ENCODE data around the gene CLDND1. TPM values are rescaled to one million over a fixed set of nuclear protein-coding genes. Genes with fewer than 3 reads are reported as not detected.
A peak's percentile ranks its signal among the peaks of the same experiment; 100 is the strongest.
"Not testable (repeated sequence)": the region's sequence is repeated elsewhere in the genome, so short reads cannot be mapped to it uniquely, and the experiment has no call there.

CLDND1 gene
- total RNA-seq, 4 donors from 2014 or later, result 105 to 202 (median 162) TPM

DNA sequence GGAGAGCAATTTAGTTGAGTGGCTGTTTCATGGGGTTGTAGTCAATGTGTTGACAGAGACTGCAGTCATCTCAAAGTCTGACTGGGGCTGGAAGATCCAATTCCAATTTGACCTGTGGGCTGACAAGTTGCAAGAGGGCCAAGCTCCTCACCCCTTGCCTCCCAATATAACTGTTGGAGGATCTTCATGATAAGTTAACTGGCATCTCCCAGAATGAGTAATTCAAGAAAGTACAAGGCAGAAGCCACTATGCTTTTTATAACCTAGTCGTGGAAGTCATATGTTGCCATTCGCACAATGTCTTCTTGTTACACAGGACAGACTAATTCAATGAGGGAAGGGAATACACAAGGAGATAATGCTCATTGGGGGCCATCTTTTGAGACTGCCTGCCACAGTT, 38.2 kb upstream of the CLDND1 start:
- in situ Hi-C loops (cut with MboI; ENCODE audit: low pct_ligation_motif_present in 1 of 4, low pct_unique_long_range_greater_than_20kb in 1 of 4, low sequenced_read_pairs in 3 of 4) (no loop called here), intact Hi-C loops (cut with DNase I; ENCODE audit: low total_unique reads) (no loop called here)
- Histone ChIP-seq H3K4me1 (peaks cover 0 to 4% (median 2%) of the 10 kb centered on the region in 4 donors), H3K4me3 (no peak overlapping the region), H3K9me3 (no peaks in the 10 kb centered on the region), H3K36me3 (no peaks in the 10 kb centered on the region), H3K27ac (no peak overlapping the region), H3K27me3 (no peaks in the 10 kb centered on the region)
- no peak for DNase-seq
- TF ChIP-seq POLR2A (IDR thresholded peaks at IDR 0.05) (no peak), POLR2AphosphoS5 (IDR thresholded peaks at IDR 0.05) (no peak), EP300 (IDR thresholded peaks at IDR 0.05; ENCODE audit: low read depth) (no peak)
- TF ChIP-seq, protein P1, sequence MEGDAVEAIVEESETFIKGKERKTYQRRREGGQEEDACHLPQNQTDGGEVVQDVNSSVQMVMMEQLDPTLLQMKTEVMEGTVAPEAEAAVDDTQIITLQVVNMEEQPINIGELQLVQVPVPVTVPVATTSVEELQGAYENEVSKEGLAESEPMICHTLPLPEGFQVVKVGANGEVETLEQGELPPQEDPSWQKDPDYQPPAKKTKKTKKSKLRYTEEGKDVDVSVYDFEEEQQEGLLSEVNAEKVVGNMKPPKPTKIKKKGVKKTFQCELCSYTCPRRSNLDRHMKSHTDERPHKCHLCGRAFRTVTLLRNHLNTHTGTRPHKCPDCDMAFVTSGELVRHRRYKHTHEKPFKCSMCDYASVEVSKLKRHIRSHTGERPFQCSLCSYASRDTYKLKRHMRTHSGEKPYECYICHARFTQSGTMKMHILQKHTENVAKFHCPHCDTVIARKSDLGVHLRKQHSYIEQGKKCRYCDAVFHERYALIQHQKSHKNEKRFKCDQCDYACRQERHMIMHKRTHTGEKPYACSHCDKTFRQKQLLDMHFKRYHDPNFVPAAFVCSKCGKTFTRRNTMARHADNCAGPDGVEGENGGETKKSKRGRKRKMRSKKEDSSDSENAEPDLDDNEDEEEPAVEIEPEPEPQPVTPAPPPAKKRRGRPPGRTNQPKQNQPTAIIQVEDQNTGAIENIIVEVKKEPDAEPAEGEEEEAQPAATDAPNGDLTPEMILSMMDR (IDR thresholded peaks at IDR 0.05), result no peak
- 79 to 81% methylated on average over 2 of the region's 2 CpGs for WGBS, 2 donors (ENCODE audit: low coverage in 1 of 2)

DNA sequence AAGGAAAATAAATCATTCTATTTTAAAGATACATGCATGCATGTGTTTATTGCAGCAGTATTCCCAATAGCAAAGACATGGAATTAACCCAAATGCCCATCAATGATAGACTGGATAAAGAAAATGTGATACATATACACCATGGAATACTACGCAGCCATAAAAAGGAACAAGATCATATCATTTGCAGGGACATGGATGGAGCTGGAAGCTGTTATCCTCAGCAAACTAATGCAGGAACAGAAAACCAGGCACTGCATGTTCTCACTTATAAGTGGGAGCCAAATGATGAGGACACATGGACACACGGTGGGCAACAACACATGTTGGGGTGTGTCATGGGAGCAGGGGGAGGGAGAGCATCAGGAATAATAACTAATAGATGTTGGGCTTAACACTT, 37.1 kb upstream of the CLDND1 start:
- DNase-seq; H3K27me3 ChIP-seq; H3K36me3 ChIP-seq; H3K4me1 ChIP-seq; intact Hi-C loops (cut with DNase I; ENCODE audit: low total_unique reads); H3K4me3 ChIP-seq; H3K9me3 ChIP-seq; H3K27ac ChIP-seq; in situ Hi-C loops (cut with MboI; ENCODE audit: low pct_ligation_motif_present in 1 of 4, low pct_unique_long_range_greater_than_20kb in 1 of 4, low sequenced_read_pairs in 3 of 4): not testable (repeated sequence)
- WGBS, 2 donors (ENCODE audit: low coverage in 1 of 2), result 92 to 100% methylated on average over 2 of the region's 2 CpGs

- in situ Hi-C loops (cut with MboI; ENCODE audit: low pct_ligation_motif_present in 1 of 4, low pct_unique_long_range_greater_than_20kb in 1 of 4, low sequenced_read_pairs in 3 of 4), result no loop called here
Observed at GRCh38 chr3:98558100-98558827, 35.6 kb upstream of the CLDND1 start.

DNA sequence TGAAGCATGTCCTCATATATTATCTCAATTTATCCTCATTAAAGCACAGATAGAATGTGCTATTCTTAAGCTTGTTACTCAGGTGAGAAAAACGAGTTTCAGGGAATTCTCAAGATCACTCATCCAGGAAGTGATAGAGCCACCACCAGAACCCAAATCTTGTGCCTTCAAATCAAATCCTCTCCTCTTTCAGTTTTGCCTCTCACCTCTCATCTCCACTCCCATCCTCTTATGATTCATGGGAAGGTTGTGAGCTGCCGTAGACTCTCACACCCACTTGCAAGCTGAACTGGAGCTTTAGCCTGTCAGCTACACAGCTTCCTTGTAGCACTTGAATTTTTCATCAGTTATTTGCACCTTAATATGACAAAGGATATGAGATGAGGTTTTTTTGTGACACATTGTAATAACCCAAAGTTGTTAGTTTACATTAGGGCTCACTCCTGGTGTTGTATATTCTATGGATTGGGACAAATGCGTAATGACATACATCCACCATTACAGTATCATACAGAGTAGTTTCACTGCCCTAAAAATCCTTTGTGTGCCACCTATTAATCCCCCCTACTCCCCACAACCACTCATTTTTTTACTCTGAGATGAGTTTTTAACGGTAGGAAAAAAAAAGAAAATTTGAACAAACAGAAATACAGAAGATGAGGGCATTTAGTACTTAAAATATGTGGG, 34.8 kb upstream of the CLDND1 start:
- Histone ChIP-seq H3K4me1 (peaks cover 0 to under 1% (median 0%) of the 10 kb centered on the region in 4 donors), H3K27ac (peak overlapping the region; percentile 37 to 70 (median 62)), H3K4me3 (no peak overlapping the region), H3K9me3 (no peaks in the 10 kb centered on the region), H3K27me3 (no peaks in the 10 kb centered on the region), H3K36me3 (no peaks in the 10 kb centered on the region)
- TF ChIP-seq POLR2AphosphoS5 (IDR thresholded peaks at IDR 0.05) (no peak), POLR2A (IDR thresholded peaks at IDR 0.05) (no peak), EP300 (IDR thresholded peaks at IDR 0.05; ENCODE audit: low read depth) (no peak)
- TF ChIP-seq, protein P1 (IDR thresholded peaks at IDR 0.05), result no peak
- in situ Hi-C loops (cut with MboI; ENCODE audit: low pct_ligation_motif_present in 1 of 4, low pct_unique_long_range_greater_than_20kb in 1 of 4, low sequenced_read_pairs in 3 of 4) (no loop called here), intact Hi-C loops (cut with DNase I; ENCODE audit: low total_unique reads) (no loop called here)
- no peak for DNase-seq
- 57 to 68% methylated on average over 4 of the region's 4 CpGs for WGBS, 2 donors (ENCODE audit: low coverage in 1 of 2)

More at GRCh38 chr3:98558100-98558827, 35.6 kb upstream of the CLDND1 start:
- H3K36me3 ChIP-seq, result no peaks in the 10 kb centered on the region
- WGBS, 2 donors (ENCODE audit: low coverage in 1 of 2), result 80 to 81% methylated on average over 5 to 6 of the region's 6 CpGs
- H3K27ac ChIP-seq, result peak overlapping the region; percentile 19 to 70 (median 50)
- H3K27me3 ChIP-seq, result no peaks in the 10 kb centered on the region
- H3K4me3 ChIP-seq, result no peak overlapping the region
- no peaks in the 10 kb centered on the region for H3K4me1 ChIP-seq
- no peak for TF ChIP-seq EP300 (IDR thresholded peaks at IDR 0.05; ENCODE audit: low read depth)
- TF ChIP-seq POLR2AphosphoS5 (IDR thresholded peaks at IDR 0.05), result no peak
- no peak for TF ChIP-seq POLR2A (IDR thresholded peaks at IDR 0.05)
- TF ChIP-seq, protein P1 (IDR thresholded peaks at IDR 0.05), result no peak
- no peaks in the 10 kb centered on the region for H3K9me3 ChIP-seq
- intact Hi-C loops (cut with DNase I; ENCODE audit: low total_unique reads), result no loop called here
- DNase-seq, result no peak

Measured in transverse colon (tissue), 4 donors.